Caco-2 (cell line): ENCODE results near the gene ACTL10. TPM values are rescaled to one million over a fixed set of nuclear protein-coding genes. Genes with fewer than 3 reads are reported as not detected.

Source experiments
- BruUV-seq: library from RNA; stranded (reverse); fragments of 400-500 nt; replicated peaks from 2 replicates; lab custom pipeline; 2021; lab: Mats Ljungman, UMichigan
- CTCF ChIA-PET: fragments of 300-600 bp; sonication (Branson Sonifier 250); formaldehyde crosslinking; loops from one replicate; lab custom pipeline; 2022; ENCODE audit warnings: antibody characterized with exemption; lab: Charles Lee
- POLR2A ChIA-PET: fragments of 300-600 bp; sonication (Branson Sonifier 250); formaldehyde crosslinking; loops from one replicate; lab custom pipeline; 2022; ENCODE audit warnings: antibody characterized with exemption; lab: Charles Lee
- DNase-seq, 2 experiments: peaks; one replicate each; pipeline versions ENCODE4 v3.0.0 to v3.0.0-alpha.2; 2020 to 2022
- H3K27me3 ChIP-seq: replicated peaks from 2 replicates; pipeline ENCODE4 v1.6.0; 2011; ENCODE audit warnings: low read length; ENCODE audit not compliant: control insufficient read depth, insufficient read depth
- H3K36me3 ChIP-seq: 2 replicates; pipeline ENCODE4 v1.5.1; 2011; ENCODE audit warnings: low read length; ENCODE audit not compliant: control insufficient read depth, insufficient read depth
- H3K4me1 ChIP-seq: fragments of 250-450 bp; sonication (Bioruptor Pico); 2 replicates; pipeline ENCODE4 v1.5.1; 2020; ENCODE audit warnings: mild to moderate bottlenecking
- H3K4me3 ChIP-seq: 2 replicates; pipeline ENCODE4 v1.5.1; 2011; ENCODE audit warnings: low read depth, mild to moderate bottlenecking, control low read depth, low read length
- H3K9me3 ChIP-seq: fragments of 250-450 bp; sonication (Bioruptor Pico); 2 replicates; pipeline ENCODE4 v1.5.1; 2020; ENCODE audit warnings: mild to moderate bottlenecking, moderate library complexity
- H3K27ac Mint-ChIP-seq: one replicate; pipeline ENCODE4 v1.8.0; 2022; ENCODE audit warnings: mixed read lengths; ENCODE audit not compliant: unreplicated experiment
- H3K27me3 Mint-ChIP-seq: one replicate; pipeline ENCODE4 v1.8.0; 2022; ENCODE audit warnings: mixed read lengths; ENCODE audit not compliant: insufficient read depth, unreplicated experiment
- H3K36me3 Mint-ChIP-seq: one replicate; pipeline ENCODE4 v1.8.0; 2022; ENCODE audit warnings: mild to moderate bottlenecking, mixed read lengths; ENCODE audit not compliant: insufficient read depth, unreplicated experiment
- H3K4me1 Mint-ChIP-seq: one replicate; pipeline ENCODE4 v1.8.0; 2022; ENCODE audit warnings: low read depth, mixed read lengths; ENCODE audit not compliant: unreplicated experiment
- H3K4me3 Mint-ChIP-seq: one replicate; pipeline ENCODE4 v1.8.0; 2022; ENCODE audit warnings: mild to moderate bottlenecking, moderate library complexity, mixed read lengths; ENCODE audit not compliant: unreplicated experiment
- H3K9me3 Mint-ChIP-seq: one replicate; pipeline ENCODE4 v1.8.0; 2022; ENCODE audit warnings: mixed read lengths; ENCODE audit not compliant: unreplicated experiment
- intact Hi-C: fragments of 100-400 bp; cut with micrococcal nuclease; formaldehyde crosslinking; loops from one replicate; pipeline ENCODE4 v1.10.0; 2022; ENCODE audit not compliant: unreplicated experiment
- total RNA-seq: library from RNA; stranded (reverse); gene quantifications from 2 replicates; pipeline ENCODE4 v1.2.3, GENCODE V29; 2022
- TF ChIP-seq, protein P1 (sequence below), 2 experiments: fragments of 200-600 bp in 1 of 2; IDR thresholded peaks; 1 replicate in 1 of 2; 2 replicates in 1 of 2; pipeline versions ENCODE4 v1.5.1 to v1.8.0; 2011 to 2022; ENCODE audit warnings: antibody characterized with exemption in 1 of 2, control low read depth in 1 of 2, inconsistent platforms in 1 of 2, low read depth in 1 of 2, low read length in 1 of 2, mild to moderate bottlenecking in 1 of 2, moderate library complexity in 1 of 2; ENCODE audit not compliant: insufficient read depth in 1 of 2, severe bottlenecking in 1 of 2, unreplicated experiment in 1 of 2

ACTL10 gene
- total RNA-seq, 1 experiment from 2014 or later, result 3.4 TPM

DNA sequence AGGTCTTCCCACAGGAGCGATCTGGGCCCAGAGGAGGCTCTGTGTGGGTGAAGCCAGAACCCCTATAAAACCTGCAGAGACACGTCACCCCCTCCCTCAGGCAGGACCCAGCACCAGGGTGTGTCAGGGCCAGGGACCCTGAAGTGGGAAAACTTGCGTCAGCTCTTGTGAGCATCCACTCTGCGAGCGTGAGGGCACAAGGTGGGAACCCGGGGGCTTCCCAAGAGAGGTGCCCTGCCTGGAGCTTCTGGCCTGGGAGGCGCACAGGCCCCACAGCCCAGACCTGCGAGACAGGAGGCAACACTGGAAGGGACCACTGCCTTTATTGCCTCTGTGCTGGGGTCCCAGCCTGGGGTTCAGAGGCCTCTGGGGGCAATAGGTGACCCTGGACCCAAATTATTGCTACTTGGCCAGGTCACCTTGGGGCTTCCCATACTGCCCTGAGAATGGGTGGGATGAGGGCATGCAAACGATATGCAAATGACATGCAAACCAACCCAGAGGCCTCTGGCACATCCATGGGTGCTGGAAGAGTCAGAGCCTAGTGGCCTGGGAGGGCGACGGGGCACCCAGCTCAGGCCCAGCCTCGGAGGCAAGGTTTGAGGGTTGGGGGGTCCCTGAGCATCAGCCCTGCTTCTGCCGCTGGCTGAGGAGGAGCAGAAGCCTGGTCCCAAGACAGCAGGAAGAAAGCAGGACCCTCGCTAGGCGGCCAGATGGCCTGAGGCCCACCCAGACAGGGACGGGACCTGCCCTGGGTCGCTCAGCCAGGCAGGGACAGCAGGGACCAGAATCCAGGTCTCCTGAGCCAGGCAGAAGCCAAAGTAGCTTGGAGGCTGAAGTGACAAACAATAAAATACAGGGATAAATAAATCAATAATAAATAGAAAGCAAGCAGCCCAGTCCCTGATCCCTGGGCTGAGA, 9.7 kb upstream of the ACTL10 start:
- Mint-ChIP-seq H3K4me3 (no peak overlapping the region), H3K27ac (no peak overlapping the region), H3K4me1 (peaks cover 25% of the 10 kb centered on the region), H3K36me3 (peaks cover 84% of the 10 kb centered on the region), H3K9me3 (no peaks in the 10 kb centered on the region), H3K27me3 (no peaks in the 10 kb centered on the region)
- Histone ChIP-seq H3K27me3 (no peaks in the 10 kb centered on the region), H3K36me3 (0 out of 2 replicates have a peak, but pooled peaks cover 1% of the 10 kb centered on the region), H3K4me1 (peaks cover 27% of the 10 kb centered on the region), H3K4me3 (no peak overlapping the region), H3K9me3 (no peaks in the 10 kb centered on the region)
- DNase-seq, result no peak
- POLR2A ChIA-PET, result interaction anchor here (1.1 kb wide), 1 partner anchor 9 kb away, joined by 4 read pairs; no protein-coding TSS in a partner anchor
- TF ChIP-seq, protein P1, sequence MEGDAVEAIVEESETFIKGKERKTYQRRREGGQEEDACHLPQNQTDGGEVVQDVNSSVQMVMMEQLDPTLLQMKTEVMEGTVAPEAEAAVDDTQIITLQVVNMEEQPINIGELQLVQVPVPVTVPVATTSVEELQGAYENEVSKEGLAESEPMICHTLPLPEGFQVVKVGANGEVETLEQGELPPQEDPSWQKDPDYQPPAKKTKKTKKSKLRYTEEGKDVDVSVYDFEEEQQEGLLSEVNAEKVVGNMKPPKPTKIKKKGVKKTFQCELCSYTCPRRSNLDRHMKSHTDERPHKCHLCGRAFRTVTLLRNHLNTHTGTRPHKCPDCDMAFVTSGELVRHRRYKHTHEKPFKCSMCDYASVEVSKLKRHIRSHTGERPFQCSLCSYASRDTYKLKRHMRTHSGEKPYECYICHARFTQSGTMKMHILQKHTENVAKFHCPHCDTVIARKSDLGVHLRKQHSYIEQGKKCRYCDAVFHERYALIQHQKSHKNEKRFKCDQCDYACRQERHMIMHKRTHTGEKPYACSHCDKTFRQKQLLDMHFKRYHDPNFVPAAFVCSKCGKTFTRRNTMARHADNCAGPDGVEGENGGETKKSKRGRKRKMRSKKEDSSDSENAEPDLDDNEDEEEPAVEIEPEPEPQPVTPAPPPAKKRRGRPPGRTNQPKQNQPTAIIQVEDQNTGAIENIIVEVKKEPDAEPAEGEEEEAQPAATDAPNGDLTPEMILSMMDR (IDR thresholded peaks at IDR 0.05; ENCODE audit: insufficient read depth in 1 of 2, low read depth in 1 of 2, low read length in 1 of 2, severe bottlenecking in 1 of 2, unreplicated experiment in 1 of 2), result no peak
- CTCF ChIA-PET, result interaction anchor here (6.5 kb wide), 1 partner anchor 9 kb away, joined by 127 read pairs; the partner anchor contains the start of gene ACTL10
- no TSS peak for BruUV-seq
- intact Hi-C loops, result no loop called here

DNA sequence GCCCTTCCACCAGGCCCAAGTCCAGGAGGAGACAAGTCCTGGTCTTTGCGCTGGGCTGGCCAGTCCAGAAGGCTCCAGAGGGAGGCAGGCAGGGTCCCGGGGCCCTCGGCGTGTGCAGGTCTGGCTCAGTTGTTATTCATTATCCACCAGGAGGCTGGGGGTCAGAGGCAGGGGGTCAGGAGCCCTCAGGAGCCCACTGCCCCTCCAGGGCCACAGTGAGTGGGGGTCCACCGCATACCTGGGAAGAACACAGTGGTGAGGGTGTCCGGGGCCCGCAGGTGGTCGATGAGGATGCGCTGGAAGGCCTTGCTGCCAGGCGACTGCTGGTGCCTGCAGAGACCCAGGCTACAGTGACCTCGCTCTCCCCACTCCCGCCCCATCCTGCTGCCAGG, 9.0 kb upstream of the ACTL10 start:
- Mint-ChIP-seq H3K36me3 (peaks cover 88% of the 10 kb centered on the region), H3K9me3 (no peaks in the 10 kb centered on the region), H3K27me3 (no peaks in the 10 kb centered on the region), H3K4me3 (no peak overlapping the region), H3K27ac (no peak overlapping the region), H3K4me1 (peaks cover 25% of the 10 kb centered on the region)
- Histone ChIP-seq H3K4me1 (peaks cover 29% of the 10 kb centered on the region), H3K36me3 (0 out of 2 replicates have a peak, but pooled peaks cover 1% of the 10 kb centered on the region), H3K9me3 (no peaks in the 10 kb centered on the region), H3K27me3 (no peaks in the 10 kb centered on the region), H3K4me3 (no peak overlapping the region)
- ChIA-PET CTCF (no interaction called here), POLR2A (no interaction called here)
- DNase-seq, result peak in 1 of 2 experiments; percentile 22
- TF ChIP-seq, protein P1 (IDR thresholded peaks at IDR 0.05; ENCODE audit: insufficient read depth in 1 of 2, low read depth in 1 of 2, low read length in 1 of 2, severe bottlenecking in 1 of 2, unreplicated experiment in 1 of 2), result no peak
- no TSS peak for BruUV-seq
- intact Hi-C loops, result no loop called here

DNA sequence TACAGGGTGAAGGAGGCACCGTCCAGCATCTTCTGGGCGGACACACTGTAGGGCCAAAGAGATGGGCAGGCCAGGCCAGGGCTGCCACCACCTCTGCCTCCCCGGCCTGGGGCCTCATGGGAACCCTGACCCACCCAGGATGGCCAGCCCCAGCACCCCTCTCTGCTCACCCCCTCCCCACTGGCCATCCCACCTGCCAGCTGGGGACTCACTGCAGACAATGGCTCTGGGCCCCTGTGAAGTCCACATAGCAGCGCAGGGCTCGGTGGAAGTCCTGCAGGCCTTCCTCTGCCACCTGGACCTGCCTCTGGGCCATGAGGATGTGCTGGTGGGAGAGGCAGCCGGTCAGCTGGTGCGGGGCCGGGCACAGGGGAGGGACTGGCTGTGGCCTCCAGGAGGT, 8.2 kb upstream of the ACTL10 start:
- 0 out of 2 replicates have a peak, but pooled peaks cover 1% of the 10 kb centered on the region for H3K36me3 ChIP-seq
- no peak overlapping the region for H3K4me3 ChIP-seq
- Mint-ChIP-seq H3K27me3 (no peaks in the 10 kb centered on the region), H3K36me3 (peaks cover 88% of the 10 kb centered on the region), H3K4me3 (no peak overlapping the region), H3K4me1 (peaks cover 18% of the 10 kb centered on the region), H3K9me3 (no peaks in the 10 kb centered on the region), H3K27ac (no peak overlapping the region)
- no TSS peak for BruUV-seq
- ChIA-PET POLR2A (interaction anchor here (0.6 kb wide), 1 partner anchor 90 kb away, joined by 3 read pairs; no protein-coding TSS in a partner anchor), CTCF (no interaction called here)
- H3K4me1 ChIP-seq, result peaks cover 28% of the 10 kb centered on the region
- intact Hi-C loops, result no loop called here
- H3K9me3 ChIP-seq, result no peaks in the 10 kb centered on the region
- no peaks in the 10 kb centered on the region for H3K27me3 ChIP-seq
- DNase-seq, result peak in 1 of 2 experiments; percentile 45
- TF ChIP-seq, protein P1 (IDR thresholded peaks at IDR 0.05; ENCODE audit: insufficient read depth in 1 of 2, low read depth in 1 of 2, low read length in 1 of 2, severe bottlenecking in 1 of 2, unreplicated experiment in 1 of 2), result no peak
